Fibroblast of the conjunctiva (primary cell): ENCODE data around the gene KLF6.

ENCODE experiments used
- DNase-seq: peaks from one replicate; pipeline ENCODE4 v3.0.0-alpha.2; 2010; ENCODE audit warnings: low read depth

KLF6 gene

GRCh38 chr10:3787816-3788215, 2.8 kb upstream of the KLF6 start:
- no peak for DNase-seq

GRCh38 chr10:3787016-3787400, 2.0 kb upstream of the KLF6 start:
- no peak for DNase-seq

DNA sequence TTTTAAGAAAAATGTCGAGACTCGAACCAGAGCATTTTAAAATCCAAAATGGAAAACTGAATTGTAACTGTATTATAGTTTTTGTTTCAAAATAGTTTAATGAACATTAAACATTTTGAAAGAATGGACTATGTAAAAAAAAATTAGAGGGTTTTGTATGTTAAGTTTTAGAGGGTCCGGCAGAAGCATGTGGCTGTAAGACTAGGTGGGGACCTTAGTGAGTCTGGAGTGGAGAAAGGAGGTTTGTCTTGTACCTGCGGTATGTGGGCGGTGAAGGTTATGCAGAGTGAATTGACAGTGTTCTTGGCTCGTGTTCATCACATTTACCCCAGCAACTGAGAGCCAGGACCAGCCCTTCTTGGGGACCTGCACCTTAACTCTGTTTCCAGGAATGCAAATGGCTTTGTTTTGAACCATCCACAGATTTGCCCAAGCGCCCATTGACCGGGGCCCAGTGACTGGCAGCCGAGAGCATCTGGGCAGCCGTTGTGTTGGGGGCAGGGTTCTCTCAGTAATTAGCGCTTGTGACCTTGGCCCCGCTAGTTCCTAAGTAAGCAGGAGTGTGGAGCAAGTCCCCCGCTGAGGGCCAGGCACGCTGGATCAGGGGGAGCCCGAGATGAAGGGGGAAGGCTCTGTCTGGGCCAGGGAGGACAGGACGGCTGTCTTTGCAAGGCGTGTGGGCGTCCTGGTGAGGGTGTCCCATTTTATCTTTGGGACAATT, 1.4 kb upstream of the KLF6 start:
- no peak for DNase-seq

GRCh38 chr10:3785851-3786271, 852 bp upstream of the KLF6 start:
- DNase-seq: no peak

GRCh38 chr10:3785251-3785850, 342 bp upstream of the KLF6 start:
- DNase-seq: peak; percentile 96

DNA sequence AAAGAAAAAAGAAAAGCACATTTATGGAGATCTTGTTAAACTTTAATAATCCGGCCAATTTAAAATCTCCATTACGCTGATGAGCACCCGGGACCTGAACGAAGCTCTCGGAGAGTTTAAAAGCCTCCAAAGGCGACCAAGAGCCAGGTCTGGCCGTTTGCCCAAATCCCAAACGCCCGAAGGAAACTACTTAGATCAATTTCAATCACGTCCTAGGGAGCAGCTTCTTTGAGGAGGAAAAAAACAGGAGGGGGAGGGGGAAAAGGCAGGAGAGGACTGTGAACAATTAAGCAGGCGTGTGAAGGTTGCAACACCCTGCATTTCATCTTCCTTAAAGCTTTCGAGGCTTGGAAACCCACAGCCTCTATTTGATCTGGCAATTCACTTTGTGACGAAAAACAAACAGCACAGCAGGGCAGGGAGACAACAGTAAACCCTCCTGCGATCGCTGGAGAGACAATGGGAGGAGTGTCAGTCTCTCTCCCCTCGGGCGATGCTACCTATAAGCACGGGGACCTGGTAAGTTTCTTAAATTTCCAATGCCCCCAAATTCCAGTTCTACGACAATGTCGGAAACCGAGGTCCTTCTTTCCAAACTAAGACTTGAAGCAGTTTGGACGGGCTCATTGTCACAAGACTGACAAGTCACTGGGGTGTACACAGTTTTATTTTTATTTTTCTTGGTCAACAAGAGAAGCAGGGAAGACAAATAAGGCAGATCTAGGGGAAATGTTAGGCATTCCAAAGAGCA, 1.2 kb downstream of the KLF6 start:
- DNase-seq: peak; percentile 67

DNA sequence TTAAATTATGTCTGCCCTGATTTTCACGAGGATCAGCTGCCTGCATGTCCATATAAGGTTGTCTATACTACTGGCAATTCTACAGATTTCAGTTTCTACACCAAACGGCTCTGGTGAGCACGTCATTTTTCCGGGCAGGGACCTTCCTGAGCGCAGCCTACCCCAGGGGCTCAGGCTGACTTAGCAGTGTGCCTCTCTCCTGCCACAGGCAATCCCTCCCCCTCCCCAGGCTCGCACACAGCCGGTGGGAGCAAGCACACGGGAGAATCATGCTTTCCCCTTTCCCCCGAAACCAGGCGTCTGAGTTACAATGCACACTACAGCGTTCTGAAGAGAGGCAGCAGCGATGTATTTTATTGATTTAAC, 1.7 kb downstream of the KLF6 start:
- peak; percentile 74 for DNase-seq

DNA sequence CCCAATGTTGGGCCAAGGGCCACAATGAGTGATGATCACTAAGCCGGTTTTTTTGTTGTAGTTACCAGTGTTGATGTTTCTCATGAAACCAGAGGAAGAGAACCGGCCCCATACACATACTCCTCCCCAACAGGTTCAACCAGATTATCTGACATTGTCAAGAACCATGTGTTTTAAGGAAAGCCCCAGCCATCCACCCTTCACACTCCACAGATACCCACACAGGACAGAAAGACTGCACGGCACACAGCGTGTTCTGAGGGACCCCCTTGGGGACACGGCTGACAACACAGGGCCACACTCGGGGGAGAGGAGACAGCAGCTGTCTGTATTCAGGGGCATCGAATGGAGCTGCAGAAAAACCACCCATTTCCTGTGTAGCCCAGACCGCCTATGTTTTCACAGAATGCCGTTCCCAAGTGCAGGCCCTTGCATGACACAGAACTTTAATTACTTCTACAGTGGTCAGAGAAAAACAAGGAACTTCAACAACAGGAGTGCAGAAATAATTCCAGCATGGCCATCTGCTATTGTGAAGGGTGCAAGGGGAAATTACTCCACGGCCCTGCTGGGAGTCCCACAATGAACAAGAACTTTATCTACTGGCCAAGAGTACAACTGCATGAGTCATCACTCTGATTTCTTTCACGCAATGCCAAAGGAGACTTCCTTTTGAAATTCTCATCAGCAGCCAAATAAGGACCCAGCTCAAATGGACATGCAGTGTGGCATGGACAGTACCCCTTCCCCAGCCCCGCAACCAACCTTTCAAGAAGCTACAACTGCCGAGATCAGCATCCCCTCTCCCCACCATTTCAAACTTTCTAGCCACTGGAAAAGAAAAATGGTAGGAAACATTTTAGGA, 2.3 kb downstream of the KLF6 start:
- peak; percentile 94 for DNase-seq

DNA sequence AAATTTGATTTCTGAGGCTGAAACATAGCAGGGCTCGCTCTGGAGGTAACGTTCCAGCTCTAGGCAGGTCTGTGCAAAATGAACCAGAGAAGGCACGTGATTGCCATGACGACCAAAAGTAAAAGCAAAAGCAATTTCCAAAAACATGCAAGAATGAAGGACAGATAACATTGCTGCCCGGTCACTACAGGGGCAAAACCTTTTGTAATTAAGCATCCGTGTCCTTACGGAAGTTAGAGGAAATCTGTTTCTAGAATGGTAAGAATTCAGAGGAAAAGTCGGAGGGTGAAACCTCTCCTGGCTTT, 2.9 kb downstream of the KLF6 start:
- DNase-seq: no peak

- DNase-seq: no peak
Measured at GRCh38 chr10:3781468-3782145, 3.4 kb downstream of the KLF6 start.

DNA sequence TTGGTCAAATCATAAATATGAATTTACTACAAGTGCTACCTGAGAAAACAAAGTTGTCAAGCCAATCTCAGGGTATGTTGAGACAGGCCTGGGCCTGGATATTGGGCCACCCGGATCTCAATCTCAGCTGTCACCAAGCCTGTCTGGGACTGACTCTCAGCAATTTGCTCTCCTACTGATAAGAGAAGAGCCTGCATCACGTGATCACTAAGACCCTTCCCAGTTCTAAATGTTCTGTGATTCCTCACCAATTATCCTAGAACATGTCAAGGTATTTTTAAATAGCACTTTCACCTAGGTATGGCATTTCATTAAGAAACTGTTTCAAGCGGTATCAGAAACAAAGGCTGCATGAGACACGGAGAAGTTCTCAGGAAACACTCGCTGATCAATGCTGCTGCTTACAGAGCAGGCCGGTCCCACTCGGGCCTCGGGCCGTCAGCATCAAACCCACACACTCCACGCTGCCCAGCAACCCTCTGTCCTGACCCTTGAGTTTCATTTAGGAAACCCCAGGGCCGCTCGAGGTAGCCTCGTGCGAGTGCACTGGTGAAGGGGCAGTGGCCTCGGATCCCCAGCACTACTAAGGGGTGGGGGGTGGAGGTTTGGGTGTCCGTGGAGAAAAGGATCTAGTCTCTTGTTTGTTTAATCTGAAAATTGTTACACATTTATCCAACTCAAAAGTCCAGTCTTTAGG, 4.1 kb downstream of the KLF6 start:
- no peak for DNase-seq

DNA sequence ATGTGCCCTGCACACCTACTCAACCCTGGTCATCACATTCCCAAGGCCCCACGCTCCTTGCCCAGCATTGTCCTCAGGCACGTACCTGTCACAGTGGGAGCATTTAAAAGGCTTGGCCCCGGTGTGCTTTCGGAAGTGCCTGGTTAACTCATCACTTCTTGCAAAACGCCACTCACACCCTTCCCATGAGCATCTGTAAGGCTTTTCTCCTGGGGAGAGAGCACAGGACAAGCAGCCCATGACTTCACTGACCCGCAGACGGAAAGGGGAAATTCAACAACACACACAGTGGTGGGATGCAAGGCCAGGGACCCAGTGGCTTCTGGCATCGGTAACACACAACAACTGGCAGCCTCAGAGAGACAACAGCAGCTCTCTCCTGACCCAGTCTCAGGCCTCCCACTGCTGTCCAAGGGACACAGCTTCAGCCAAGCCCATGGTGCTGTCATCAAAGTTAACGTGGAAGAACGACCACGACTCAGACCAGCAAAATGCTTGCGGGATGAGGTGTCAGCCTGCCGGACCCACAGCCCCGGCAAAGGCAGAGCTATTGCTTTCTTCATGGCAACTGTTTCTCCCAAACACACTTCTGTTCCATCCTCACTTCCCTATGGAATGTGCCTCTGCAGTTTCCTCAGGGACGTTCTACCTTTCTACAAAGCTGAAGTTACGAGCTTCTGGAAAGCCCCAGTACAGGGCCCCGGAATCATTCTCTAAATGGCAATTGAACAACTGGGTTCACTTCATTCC, 4.8 kb downstream of the KLF6 start:
- DNase-seq: no peak

DNA sequence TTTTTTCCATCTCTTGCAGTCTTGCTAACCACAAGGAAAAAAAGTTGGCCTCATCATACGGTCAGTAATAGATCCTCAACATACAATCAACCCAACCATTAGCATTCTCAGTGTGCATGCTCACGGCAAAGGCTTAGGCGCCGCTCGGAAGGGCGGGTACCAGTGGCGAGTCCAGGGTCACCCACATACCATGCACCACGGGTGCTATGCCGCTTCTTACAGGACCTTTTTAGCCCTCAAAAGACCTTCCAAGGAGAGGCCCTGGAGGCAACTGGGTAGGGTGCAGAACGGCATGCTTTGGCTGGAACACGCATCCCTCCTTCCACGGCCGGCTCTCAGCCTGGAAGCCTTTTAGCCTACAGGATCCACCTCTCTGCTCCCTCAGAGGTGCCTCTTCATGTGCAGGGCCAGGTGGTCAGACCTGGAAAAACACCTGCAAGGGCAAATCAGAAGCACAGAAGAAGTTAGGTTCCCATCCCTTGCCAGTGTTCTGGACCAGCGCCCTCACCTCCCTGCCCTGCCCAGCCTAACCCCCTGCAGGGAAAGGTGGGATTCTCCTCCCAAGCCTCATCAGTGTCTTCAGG, 5.8 kb downstream of the KLF6 start:
- no peak for DNase-seq

DNA sequence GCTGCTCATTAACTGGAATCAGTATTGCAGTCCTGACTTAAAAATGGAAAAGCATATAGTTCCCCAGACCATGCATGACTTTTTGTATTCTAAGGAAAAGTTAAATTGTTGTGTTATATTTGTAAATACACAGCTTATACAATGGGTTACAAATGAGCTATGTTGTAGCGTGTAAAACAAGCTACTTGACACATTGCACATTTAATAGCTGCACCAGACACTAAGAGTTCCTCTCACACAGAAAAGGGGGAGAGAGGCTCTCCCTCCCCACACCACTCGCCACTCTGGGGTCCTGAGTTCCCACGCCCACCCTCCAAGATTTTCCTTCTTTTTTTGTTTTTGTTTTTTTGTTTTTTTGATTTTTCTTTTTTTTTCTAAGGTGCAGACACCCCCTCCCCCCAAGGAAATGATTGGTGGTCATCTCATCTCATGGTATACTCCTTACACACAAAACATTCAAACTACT, 6.3 kb downstream of the KLF6 start:
- DNase-seq: no peak

DNA sequence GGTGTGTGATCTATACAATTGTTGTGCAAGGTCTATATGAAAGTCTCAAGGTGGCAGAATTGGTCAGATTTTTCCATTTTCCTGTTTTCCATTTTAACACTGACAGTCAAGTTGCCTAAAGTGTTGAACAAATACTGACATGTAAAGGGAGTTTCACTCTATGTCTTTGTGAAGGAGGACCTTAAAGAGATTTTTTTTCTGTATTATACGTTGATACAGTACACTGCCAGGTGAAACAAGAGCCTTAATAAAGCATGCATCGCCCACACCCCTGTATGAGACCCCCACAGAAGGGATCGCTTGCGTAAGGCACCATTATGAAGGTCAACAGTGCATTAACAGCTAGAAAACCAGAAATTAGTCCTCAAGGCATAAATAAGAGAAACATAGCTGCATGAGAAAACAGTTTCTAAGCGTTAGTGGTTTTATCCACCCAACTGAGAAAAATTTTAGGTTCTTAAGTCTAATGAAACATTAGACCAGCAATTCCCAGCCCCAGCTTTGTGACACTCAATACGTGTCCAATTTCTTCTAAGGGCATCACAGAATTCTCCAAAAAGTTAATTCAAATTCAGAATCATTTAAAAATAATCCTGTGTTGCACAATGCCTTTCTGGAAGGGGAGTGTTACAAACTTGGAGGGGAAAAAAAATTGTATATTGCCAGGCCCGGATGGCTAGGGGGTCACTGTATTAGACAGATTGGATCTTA, 6.9 kb downstream of the KLF6 start:
- no peak for DNase-seq

DNA sequence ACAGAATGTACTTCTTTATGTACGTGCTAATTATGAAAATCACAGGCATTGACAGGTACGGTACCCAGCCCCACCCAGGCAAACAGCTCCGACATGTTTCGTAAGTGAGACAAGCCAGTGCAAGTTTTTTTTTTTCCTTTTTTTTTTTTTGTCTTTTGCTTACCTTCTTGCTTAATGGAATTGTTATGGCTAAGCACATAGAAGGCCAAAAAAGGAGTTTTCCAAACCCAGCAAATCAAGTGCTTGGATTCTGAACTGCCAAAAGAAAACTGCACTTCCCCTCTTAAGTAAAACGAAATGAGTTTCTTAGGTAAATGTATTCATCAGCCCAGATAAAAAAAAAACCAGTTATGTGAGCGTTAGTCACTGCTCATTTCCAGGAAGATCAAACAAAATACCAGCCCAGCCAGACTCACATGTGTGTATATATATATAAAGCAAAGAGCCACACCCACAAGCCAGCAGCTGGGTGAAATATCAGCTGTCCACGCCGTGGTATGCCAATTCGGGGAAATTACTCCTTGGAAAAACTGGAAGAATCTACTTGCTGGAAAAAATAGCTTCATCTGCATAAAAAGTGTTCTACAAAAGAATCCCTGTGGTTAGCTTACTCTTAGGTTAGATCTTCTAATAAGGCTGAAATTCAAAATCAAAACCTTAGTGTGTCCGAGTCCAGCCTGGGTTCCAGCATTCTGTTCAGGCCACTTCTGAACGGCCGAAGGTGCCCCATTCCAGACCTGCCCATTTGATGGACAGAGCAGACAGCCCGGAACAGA, 8.0 kb downstream of the KLF6 start:
- peak; percentile 65 for DNase-seq

- DNase-seq: peak; percentile 61
Measured at GRCh38 chr10:3775696-3776551, 9.1 kb downstream of the KLF6 start.
